Measurements from ENCODE around the gene BARX2.

BARX2 gene

DNA sequence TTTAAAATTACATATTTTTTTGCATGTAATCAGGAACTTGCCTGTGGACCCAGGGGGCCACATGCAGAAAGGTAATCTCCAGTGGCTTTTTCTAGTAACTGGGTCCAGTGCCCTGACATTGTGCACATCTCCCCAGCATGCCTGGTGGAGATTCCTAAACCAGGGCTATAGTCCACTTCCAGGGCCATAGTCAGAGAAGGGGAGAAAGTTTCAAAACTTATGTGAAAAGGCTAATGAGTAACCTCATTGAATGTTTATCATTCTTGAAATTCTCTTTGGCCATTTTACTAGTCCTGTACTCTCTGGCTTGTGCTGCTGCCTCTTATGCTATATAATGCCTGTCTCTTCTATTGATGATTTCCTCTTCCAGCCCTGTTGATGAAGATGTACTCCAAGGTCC is 47.8 kb downstream of the BARX2 start:
- DNase-seq (ENCODE audit: low read depth): no peak
- H3K4me3 ChIP-seq (ENCODE audit: control insufficient read depth, low read depth, low read length): no peak overlapping the region
- TF ChIP-seq CTCF (IDR thresholded peaks at IDR 0.05; ENCODE audit: control insufficient read depth, insufficient read depth, low read depth, low read length, missing control alignments): no peak

GRCh38 chr11:129425214-129425613 is 49.6 kb downstream of the BARX2 start:
- no peak for TF ChIP-seq CTCF (IDR thresholded peaks at IDR 0.05; ENCODE audit: control insufficient read depth, insufficient read depth, low read depth, low read length, missing control alignments)
- no peak overlapping the region for H3K4me3 ChIP-seq (ENCODE audit: control insufficient read depth, low read depth, low read length)
- DNase-seq (ENCODE audit: low read depth): no peak

DNA sequence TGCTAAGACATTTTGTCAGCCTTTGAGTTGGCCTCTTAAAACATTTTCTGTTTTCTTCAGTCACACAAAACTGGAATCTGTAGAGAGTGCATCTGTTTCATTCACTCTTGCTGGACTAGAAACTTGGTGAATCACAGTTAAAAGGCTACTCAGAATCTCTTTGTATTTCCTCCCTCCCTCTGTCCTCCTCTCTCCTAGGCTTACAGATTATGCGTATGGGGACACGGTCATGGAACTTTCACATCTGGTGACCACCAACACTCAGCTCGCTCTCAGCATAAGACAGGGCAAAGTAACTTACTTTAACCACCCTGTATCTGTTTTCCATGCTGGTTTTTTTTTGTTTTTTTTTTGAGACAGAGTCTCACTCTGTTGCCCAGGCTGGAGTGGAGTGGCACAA is 50.4 kb downstream of the BARX2 start:
- H3K4me3 ChIP-seq (ENCODE audit: control insufficient read depth, low read depth, low read length): no peak overlapping the region
- no peak for DNase-seq (ENCODE audit: low read depth)
- TF ChIP-seq CTCF (IDR thresholded peaks at IDR 0.05; ENCODE audit: control insufficient read depth, insufficient read depth, low read depth, low read length, missing control alignments): no peak

GRCh38 chr11:129426776-129427175 is 51.1 kb downstream of the BARX2 start:
- DNase-seq (ENCODE audit: low read depth): no peak
- H3K4me3 ChIP-seq (ENCODE audit: control insufficient read depth, low read depth, low read length): no peak overlapping the region
- no peak for TF ChIP-seq CTCF (IDR thresholded peaks at IDR 0.05; ENCODE audit: control insufficient read depth, insufficient read depth, low read depth, low read length, missing control alignments)

GRCh38 chr11:129427376-129427775 is 51.7 kb downstream of the BARX2 start:
- no peak for DNase-seq (ENCODE audit: low read depth)

DNA sequence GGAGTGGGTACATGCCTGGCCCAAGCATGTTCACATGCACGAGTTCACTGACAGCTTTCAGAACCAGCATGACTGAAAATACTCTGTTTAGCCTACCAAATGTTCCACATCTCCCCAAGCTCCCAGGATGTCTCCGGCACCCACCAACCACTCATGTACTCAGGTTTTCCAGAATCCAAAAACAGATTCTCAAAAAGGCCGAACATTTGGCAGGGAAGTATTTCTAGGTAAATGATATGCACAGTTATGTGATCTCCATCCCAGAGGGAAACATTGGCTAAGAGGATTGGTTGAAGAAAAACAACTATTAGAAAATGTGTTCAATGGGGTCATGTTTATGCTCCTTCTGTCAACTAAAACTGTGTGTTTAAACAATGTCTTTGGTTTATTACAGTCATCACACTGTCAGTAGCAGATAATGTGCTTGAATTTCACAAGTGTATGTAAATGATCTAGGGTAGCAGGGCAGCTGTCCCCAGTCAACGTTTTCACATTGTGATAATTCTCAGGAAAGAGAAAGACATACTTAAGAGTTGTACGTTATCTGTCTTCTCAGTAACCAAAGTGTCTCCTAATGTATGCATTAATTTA is 52.3 kb downstream of the BARX2 start:
- DNase-seq (ENCODE audit: low read depth): no peak

More at GRCh38 chr11:129427376-129427775, 51.7 kb downstream of the BARX2 start:
- TF ChIP-seq CTCF (IDR thresholded peaks at IDR 0.05; ENCODE audit: control insufficient read depth, insufficient read depth, low read depth, low read length, missing control alignments): no peak
- H3K4me3 ChIP-seq (ENCODE audit: control insufficient read depth, low read depth, low read length): no peak overlapping the region

More for the DNA sequence above, 52.3 kb downstream of the BARX2 start:
- TF ChIP-seq CTCF (IDR thresholded peaks at IDR 0.05; ENCODE audit: control insufficient read depth, insufficient read depth, low read depth, low read length, missing control alignments): no peak
- H3K4me3 ChIP-seq (ENCODE audit: control insufficient read depth, low read depth, low read length): no peak overlapping the region

Data from AG09309 (cell line).